Activated T-helper 2 cell treated with anti-CD3 and anti-CD28 coated beads, Interferon-gamma antibody, Interleukin-2, Interleukin-4, amounts not matched to agents 10 μg/mL and 5 μg/mL and 100 μg/mL, durations not matched to agents 14 hours and 24 hours and 36 hours (primary cell): Measurements from ENCODE around the gene EIF2B5. TPM values are rescaled to one million over a fixed set of nuclear protein-coding genes. Genes with fewer than 3 reads are reported as not detected.

ENCODE experiments used
- DNase-seq: peaks from one replicate; pipeline ENCODE4 v3.0.0; 2021; ENCODE audit warnings: low spot score
- H3K27ac Mint-ChIP-seq: one replicate; pipeline ENCODE4 v1.8.0; 2021; ENCODE audit warnings: mixed read lengths
- H3K27me3 Mint-ChIP-seq: one replicate; pipeline ENCODE4 v1.8.0; 2021; ENCODE audit warnings: low read depth, mixed read lengths
- H3K36me3 Mint-ChIP-seq: one replicate; pipeline ENCODE4 v1.8.0; 2021; ENCODE audit warnings: low read depth, mixed read lengths
- H3K4me1 Mint-ChIP-seq: one replicate; pipeline ENCODE4 v1.8.0; 2021; ENCODE audit warnings: low read depth, mixed read lengths
- H3K4me3 Mint-ChIP-seq: one replicate; pipeline ENCODE4 v1.8.0; 2021; ENCODE audit warnings: low read depth, mild to moderate bottlenecking, moderate library complexity, mixed read lengths
- H3K9me3 Mint-ChIP-seq: one replicate; pipeline ENCODE4 v1.8.0; 2021; ENCODE audit warnings: mixed read lengths
- intact Hi-C: fragments of 100-400 bp; cut with micrococcal nuclease; formaldehyde crosslinking; loops from one replicate; pipeline ENCODE4 v1.15.1; 2023
- total RNA-seq: library from RNA; stranded (reverse); gene quantifications from 2 replicates; pipeline ENCODE4 v1.2.3, GENCODE V29; 2022

Gene EIF2B5
- total RNA-seq, 1 donor from 2014 or later: 75.0 TPM

DNA sequence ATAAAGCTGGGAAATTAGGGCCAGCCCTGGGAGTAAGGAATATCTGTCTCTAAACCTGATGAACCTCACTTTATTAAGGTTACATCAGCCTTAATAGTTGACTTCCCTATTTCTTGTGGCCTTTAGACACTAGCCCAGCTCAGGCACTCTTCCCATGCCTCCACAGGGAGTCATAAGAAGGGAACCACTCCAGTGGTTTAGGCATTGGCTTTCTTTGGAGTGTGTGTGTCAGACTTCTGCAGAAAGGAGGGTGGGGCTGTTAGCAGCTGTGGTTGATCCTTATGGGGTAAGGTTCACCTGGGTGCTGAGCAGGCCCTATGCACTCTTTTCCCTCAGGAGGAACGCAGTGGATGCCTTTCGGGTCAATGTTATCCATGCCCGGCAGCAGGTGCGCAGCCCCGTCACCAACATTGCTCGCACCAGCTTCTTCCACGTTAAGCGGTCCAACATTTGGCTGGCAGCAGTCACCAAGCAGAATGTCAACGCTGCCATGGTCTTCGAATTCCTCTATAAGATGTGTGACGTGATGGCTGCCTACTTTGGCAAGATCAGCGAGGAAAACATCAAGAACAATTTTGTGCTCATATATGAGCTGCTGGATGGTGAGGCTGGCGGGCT lies 43.5 kb downstream of the EIF2B5 start:
- Mint-ChIP-seq H3K27me3 (no peaks in the 10 kb centered on the region), H3K27ac (no peak overlapping the region), H3K4me1 (peaks cover 17% of the 10 kb centered on the region), H3K4me3 (peak overlapping the region; percentile 49), H3K36me3 (peaks cover 66% of the 10 kb centered on the region), H3K9me3 (no peaks in the 10 kb centered on the region)
- intact Hi-C loops: no loop called here
- DNase-seq: no peak

- H3K4me3 Mint-ChIP-seq: no peak overlapping the region
- no peak overlapping the region for H3K27ac Mint-ChIP-seq
- intact Hi-C loops: no loop called here
- H3K9me3 Mint-ChIP-seq: no peaks in the 10 kb centered on the region
- peaks cover 80% of the 10 kb centered on the region for H3K36me3 Mint-ChIP-seq
- DNase-seq: no peak
- H3K27me3 Mint-ChIP-seq: no peaks in the 10 kb centered on the region
- H3K4me1 Mint-ChIP-seq: peaks cover 18% of the 10 kb centered on the region
These were observed 45.0 kb downstream of the EIF2B5 start for GRCh38 chr3:184180165-184180564.

DNA sequence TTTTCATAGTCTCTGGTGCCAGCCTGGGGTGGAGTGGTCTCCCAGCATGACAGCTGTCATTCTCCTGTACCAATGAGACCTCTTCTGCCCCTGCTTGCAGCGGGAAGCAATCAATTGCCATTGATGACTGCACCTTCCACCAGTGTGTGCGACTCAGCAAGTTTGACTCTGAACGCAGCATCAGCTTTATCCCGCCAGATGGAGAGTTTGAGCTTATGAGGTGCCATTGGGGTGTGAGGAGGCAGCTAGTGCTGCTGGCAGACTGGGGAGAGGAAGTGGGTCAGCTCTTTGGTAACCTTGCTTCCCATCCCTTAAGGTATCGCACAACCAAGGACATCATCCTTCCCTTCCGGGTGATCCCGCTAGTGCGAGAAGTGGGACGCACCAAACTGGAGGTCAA lies 46.4 kb downstream of the EIF2B5 start:
- Mint-ChIP-seq H3K4me1 (peaks cover 11% of the 10 kb centered on the region), H3K9me3 (no peaks in the 10 kb centered on the region), H3K27ac (no peak overlapping the region), H3K36me3 (peaks cover 71% of the 10 kb centered on the region), H3K4me3 (no peak overlapping the region), H3K27me3 (no peaks in the 10 kb centered on the region)
- intact Hi-C loops: no loop called here
- no peak for DNase-seq

- no peaks in the 10 kb centered on the region for H3K27me3 Mint-ChIP-seq
- H3K27ac Mint-ChIP-seq: no peak overlapping the region
- H3K36me3 Mint-ChIP-seq: peaks cover 76% of the 10 kb centered on the region
- no peaks in the 10 kb centered on the region for H3K9me3 Mint-ChIP-seq
- peaks cover 18% of the 10 kb centered on the region for H3K4me1 Mint-ChIP-seq
- H3K4me3 Mint-ChIP-seq: no peak overlapping the region
- intact Hi-C loops: no loop called here
- no peak for DNase-seq
These were observed 48.5 kb downstream of the EIF2B5 start for GRCh38 chr3:184183679-184184078.

- Mint-ChIP-seq H3K9me3 (no peaks in the 10 kb centered on the region), H3K27me3 (no peaks in the 10 kb centered on the region), H3K27ac (peak overlapping the region; percentile 93), H3K4me3 (peak overlapping the region; percentile 94), H3K4me1 (peaks cover 18% of the 10 kb centered on the region), H3K36me3 (peaks cover 74% of the 10 kb centered on the region)
- DNase-seq: no peak
- intact Hi-C loops: no loop called here
These were observed 49.5 kb downstream of the EIF2B5 start for GRCh38 chr3:184184546-184185230.

DNA sequence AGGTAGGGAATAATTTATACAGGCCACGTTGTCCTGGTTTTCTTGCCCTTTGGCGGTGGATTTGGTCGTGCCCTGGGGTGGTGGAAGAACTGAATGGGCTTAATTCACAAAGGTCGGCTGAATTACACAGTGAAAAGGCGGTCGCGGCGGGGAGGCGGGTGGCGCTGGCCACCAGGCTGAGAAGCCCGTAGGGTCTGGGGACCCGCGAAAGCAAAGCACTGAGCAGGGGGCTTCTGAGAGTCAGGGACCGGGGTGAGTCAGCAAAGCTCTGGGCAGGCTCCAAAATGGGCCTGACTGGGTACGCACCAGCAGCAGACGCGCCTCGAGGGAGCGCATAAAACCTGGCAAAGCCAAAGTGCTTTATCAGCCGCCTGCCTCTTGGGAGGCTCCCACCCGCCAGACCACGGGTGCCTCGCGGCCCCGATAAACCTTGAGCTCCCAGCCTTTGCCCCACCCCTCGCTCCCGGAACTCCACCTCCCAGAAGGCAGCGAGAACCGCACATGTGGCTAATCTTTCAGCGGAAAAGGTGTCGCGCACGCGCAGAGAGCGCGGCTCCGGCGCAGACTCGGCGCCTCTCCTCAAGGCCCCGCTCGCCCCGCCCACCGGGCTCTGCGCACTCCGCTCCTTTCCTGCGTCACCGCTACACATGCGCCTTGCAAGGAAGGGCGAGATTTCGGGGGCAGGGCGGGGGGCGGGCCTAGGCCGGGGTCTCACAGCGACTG lies 50.5 kb downstream of the EIF2B5 start:
- Mint-ChIP-seq H3K4me3 (peak overlapping the region; percentile 94), H3K27me3 (no peaks in the 10 kb centered on the region), H3K9me3 (no peaks in the 10 kb centered on the region), H3K36me3 (peaks cover 73% of the 10 kb centered on the region), H3K4me1 (peaks cover 18% of the 10 kb centered on the region), H3K27ac (peak overlapping the region; percentile 93)
- DNase-seq: peak; percentile 99
- intact Hi-C loops: loop anchor here (1.0 kb wide), 5 partner anchors 11 to 114 kb away; partner anchors contain the start of genes AP2M1, DVL3, EEF1AKMT4 and EIF2B5

DNA sequence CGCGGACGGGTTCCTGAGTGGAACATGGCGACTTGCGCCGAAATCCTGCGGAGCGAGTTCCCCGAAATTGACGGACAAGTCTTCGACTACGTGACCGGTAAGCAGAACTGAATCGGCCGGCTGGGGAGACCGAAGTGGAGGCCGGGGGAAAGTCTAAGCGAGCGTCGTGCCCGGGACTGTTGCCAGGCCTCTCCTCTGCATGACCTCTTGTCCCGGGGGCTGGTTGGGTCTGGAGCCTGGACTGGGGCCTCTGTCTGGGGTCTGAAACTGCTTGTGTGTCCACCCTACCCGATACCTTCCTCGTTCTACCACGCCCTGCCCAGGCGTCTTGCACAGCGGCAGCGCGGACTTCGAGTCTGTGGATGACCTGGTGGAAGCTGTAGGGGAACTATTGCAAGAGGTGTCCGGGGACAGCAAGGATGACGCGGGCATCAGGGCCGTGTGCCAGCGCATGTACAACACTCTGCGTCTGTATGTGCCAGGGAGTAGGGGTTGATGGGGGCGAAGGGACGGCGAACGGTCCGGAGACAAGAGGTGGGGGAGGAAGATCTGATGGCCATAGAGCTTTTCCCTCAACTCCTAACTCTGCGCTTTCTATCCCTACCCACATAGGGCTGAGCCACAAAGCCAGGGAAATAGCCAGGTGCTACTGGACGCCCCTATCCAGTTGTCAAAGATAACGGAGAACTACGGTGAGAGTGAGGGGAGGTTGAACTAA lies 51.2 kb downstream of the EIF2B5 start, which contains the start of gene ABCF3:
Gene ABCF3, plus strand, starts transcription at position 16 of the 718 bp plus-strand sequence. Its CDS starts 9 bp downstream, at position 25.
- DNase-seq: no peak
- H3K36me3 Mint-ChIP-seq: peaks cover 71% of the 10 kb centered on the region

DNA sequence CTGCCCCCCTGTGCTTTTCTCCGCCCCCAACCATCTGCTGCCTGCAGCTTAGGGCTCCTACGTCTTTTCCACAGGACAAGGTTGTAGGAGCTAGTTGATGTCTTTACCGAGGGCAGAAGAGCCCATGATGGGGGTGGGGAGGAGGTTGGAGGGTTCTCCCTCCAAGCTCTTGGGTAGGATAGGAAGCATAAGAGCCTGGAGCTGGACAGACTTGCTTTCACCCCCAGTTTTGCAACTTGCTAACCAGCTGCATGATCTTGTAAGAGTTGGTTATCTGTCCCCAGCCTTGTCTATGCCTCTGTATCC lies 51.7 kb downstream of the EIF2B5 start:
- peaks cover 66% of the 10 kb centered on the region for H3K36me3 Mint-ChIP-seq
- peak overlapping the region; percentile 1 for H3K27ac Mint-ChIP-seq
- H3K9me3 Mint-ChIP-seq: no peaks in the 10 kb centered on the region
- H3K27me3 Mint-ChIP-seq: no peaks in the 10 kb centered on the region
- no peak for DNase-seq
- intact Hi-C loops: loop anchor here (1.0 kb wide), 5 partner anchors 13 to 112 kb away; partner anchors contain the start of genes AP2M1, DVL3, EEF1AKMT4 and EIF2B5
- H3K4me1 Mint-ChIP-seq: peaks cover 18% of the 10 kb centered on the region
- H3K4me3 Mint-ChIP-seq: peak overlapping the region; percentile 94

More for the DNA sequence above, 51.2 kb downstream of the EIF2B5 start, which contains the start of gene ABCF3:
- H3K9me3 Mint-ChIP-seq: no peaks in the 10 kb centered on the region
- no peaks in the 10 kb centered on the region for H3K27me3 Mint-ChIP-seq
- H3K4me3 Mint-ChIP-seq: peak within 1 kb of the TSS; percentile 94
- peaks cover 18% of the 10 kb centered on the region for H3K4me1 Mint-ChIP-seq
- intact Hi-C loops: loop anchor here (1.0 kb wide), 5 partner anchors 12 to 113 kb away; partner anchors contain the start of genes AP2M1, DVL3, EEF1AKMT4 and EIF2B5
- H3K27ac Mint-ChIP-seq: peak within 1 kb of the TSS; percentile 93

GRCh38 chr3:184188080-184188479 lies 52.9 kb downstream of the EIF2B5 start:
- H3K27ac Mint-ChIP-seq: no peak overlapping the region
- H3K36me3 Mint-ChIP-seq: peaks cover 66% of the 10 kb centered on the region
- intact Hi-C loops: no loop called here
- no peak overlapping the region for H3K4me3 Mint-ChIP-seq
- no peaks in the 10 kb centered on the region for H3K9me3 Mint-ChIP-seq
- no peak for DNase-seq
- H3K4me1 Mint-ChIP-seq: peaks cover 18% of the 10 kb centered on the region
- no peaks in the 10 kb centered on the region for H3K27me3 Mint-ChIP-seq

GRCh38 chr3:184189421-184189820 lies 54.3 kb downstream of the EIF2B5 start:
- H3K36me3 Mint-ChIP-seq: peaks cover 65% of the 10 kb centered on the region
- H3K9me3 Mint-ChIP-seq: no peaks in the 10 kb centered on the region
- H3K27ac Mint-ChIP-seq: no peak overlapping the region
- peaks cover 18% of the 10 kb centered on the region for H3K4me1 Mint-ChIP-seq
- DNase-seq: no peak
- intact Hi-C loops: no loop called here
- no peaks in the 10 kb centered on the region for H3K27me3 Mint-ChIP-seq
- H3K4me3 Mint-ChIP-seq: no peak overlapping the region

DNA sequence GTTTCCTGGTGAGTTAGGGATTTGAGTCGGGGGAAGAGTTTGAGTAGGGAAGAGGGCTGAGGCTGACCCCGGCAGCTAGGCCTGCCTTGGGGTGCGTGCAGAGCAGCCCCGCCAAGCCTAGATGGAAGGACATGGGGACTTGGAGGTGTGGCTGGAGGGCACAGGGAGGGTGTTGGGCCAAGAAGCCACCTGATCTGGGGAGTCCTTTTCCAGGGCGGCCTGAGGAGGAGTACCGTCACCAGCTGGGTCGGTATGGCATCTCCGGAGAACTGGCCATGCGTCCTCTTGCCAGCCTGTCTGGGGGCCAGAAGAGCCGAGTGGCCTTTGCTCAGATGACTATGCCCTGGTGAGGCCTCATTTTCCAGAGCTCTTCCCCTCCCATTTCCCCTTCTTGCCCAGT lies 57.7 kb downstream of the EIF2B5 start:
- H3K27me3 Mint-ChIP-seq: no peaks in the 10 kb centered on the region
- intact Hi-C loops: no loop called here
- no peaks in the 10 kb centered on the region for H3K9me3 Mint-ChIP-seq
- peaks cover 56% of the 10 kb centered on the region for H3K36me3 Mint-ChIP-seq
- no peak for DNase-seq
- no peaks in the 10 kb centered on the region for H3K4me1 Mint-ChIP-seq
- H3K27ac Mint-ChIP-seq: no peak overlapping the region
- no peak overlapping the region for H3K4me3 Mint-ChIP-seq

GRCh38 chr3:184193991-184194539 lies 58.9 kb downstream of the EIF2B5 start:
- DNase-seq: no peak
- Mint-ChIP-seq H3K4me3 (no peak overlapping the region), H3K9me3 (no peaks in the 10 kb centered on the region), H3K27ac (no peak overlapping the region), H3K36me3 (peaks cover 46% of the 10 kb centered on the region), H3K27me3 (no peaks in the 10 kb centered on the region), H3K4me1 (no peaks in the 10 kb centered on the region)
- intact Hi-C loops: no loop called here
